HG02973 (cell line): ENCODE results near the gene RPP21.

Source experiments
- ATAC-seq: cut with Tn5 transposase; IDR thresholded peaks from one replicate; pipeline ENCODE4 v1.9.1; 2021; ENCODE audit warnings: moderate library complexity; ENCODE audit not compliant: unreplicated experiment

RPP21 gene

DNA sequence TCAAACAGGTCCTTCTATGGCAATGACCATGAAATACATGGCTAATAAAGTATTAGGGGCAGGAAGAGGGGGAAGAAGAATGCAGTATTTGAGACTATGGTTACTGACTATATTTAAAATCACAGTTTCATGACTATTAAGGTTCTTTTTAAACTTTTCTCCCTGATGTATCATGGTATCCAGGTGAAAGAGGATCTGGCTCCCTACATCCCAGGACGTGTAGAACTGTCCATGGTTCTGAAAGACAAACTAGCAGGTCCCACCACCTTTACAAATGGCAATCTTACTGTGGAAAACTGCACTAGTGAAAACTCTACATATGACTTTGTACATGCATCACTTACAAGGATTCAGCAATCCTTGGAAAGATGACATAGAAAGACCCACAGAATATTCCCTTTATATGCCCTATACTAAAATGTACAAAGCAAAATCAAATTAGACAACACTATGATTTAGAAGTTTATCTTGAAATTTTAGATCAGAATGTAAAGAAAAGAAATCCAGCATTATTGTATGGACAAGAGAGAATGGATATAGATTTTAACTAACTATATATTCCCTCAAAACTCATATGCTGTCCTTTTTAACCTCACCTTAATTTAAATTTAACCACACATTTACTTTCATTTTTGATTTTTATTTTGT, 33.5 kb downstream of the RPP21 start:
- ATAC-seq, result no peak

- ATAC-seq, result no peak
Observed at GRCh38 chr6:30380464-30380863, 35.5 kb downstream of the RPP21 start.

GRCh38 chr6:30386166-30386565, 41.2 kb downstream of the RPP21 start:
- ATAC-seq, result no peak

- ATAC-seq, result no peak
Observed at GRCh38 chr6:30391240-30391639, 46.3 kb downstream of the RPP21 start.

- ATAC-seq, result no peak
Observed at GRCh38 chr6:30394139-30394538, 49.2 kb downstream of the RPP21 start.
